Spleen (tissue), 7 donors: ENCODE results near the gene NME4.

Source experiments
- CTCF ChIP-seq, 11 experiments: fragments of 200-600 bp in 7 of 11; fragments of 450-650 bp in 4 of 11; sonication (generic) in 4 of 11; IDR thresholded peaks in 8 of 11; conservative IDR thresholded peaks in 3 of 11; 1 replicate in 7 of 11; 2 replicates in 4 of 11; pipeline versions ENCODE4 v1.4.0 to v1.8.0; 2016 to 2021; ENCODE audit warnings: antibody characterized with exemption in 11 of 11, inconsistent platforms in 4 of 11, mild to moderate bottlenecking in 1 of 11
- POLR2A ChIP-seq, 3 donors: fragments of 450-650 bp; IDR thresholded peaks; one replicate each; pipeline ENCODE4 v1.5.1; 2017; ENCODE audit warnings: antibody characterized with exemption in 3 of 3, mild to moderate bottlenecking in 1 of 3
- POLR2AphosphoS5 ChIP-seq, 3 donors: sonication (generic); formaldehyde crosslinking; IDR thresholded peaks; one replicate each; pipeline ENCODE4 v1.5.1; 2017; ENCODE audit warnings: antibody characterized with exemption in 3 of 3
- donor health status: DM: no; HTN: no; CAD: no; lungs with moderate emphysema.
- donor health status: DM: no; HTN: no; CAD: no.
- donor health status: DM: no; HTN: no; CAD: no.

DNA sequence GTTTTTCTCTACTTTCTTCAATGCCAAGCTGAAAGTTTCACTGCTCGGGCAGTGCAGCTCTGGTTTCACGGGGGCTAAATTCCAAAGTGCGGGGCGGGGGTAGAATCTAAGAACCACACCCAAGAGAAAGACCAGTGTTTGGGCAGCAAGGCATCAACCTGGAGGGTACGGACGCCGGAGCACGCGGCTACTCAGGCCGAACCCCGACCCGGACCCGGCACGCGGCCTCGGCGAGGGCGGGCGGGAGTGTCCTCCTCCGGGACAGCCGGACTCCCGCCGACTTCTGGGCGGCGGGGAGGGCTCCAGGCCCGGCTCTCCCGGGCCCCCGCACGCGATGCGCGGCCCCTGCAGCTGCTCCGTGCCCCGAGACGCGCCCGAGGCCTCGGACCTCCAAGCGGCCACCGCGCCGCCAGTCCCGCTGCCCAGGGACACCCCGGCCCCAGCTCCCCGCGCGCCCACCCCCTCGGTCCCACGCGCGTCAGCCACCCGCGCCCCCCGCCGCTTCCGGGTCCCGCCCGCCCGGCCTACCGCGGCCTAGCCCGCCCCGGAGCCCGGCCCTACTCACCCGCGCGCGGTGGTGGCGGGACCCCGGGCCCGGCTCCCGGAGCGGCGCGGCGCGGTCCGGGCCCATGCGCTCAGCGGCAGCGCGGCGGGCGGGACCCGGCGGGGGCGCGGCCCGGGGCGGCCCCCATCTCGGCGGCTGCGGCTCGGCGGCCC, 45.0 kb upstream of the NME4 start:
- TF ChIP-seq CTCF (IDR thresholded peaks at IDR 0.05 in 8 of 11, conservative IDR thresholded peaks at IDR 0.05 in 3 of 11) = no peak
- no peak for TF ChIP-seq POLR2A (IDR thresholded peaks at IDR 0.05)
- no peak for TF ChIP-seq POLR2AphosphoS5 (IDR thresholded peaks at IDR 0.05)
